ENCODE measurements around the gene ZNF785.
A peak's percentile ranks its signal among the peaks of the same experiment; 100 is the strongest.
"Not testable (repeated sequence)": the region's sequence is repeated elsewhere in the genome, so short reads cannot be mapped to it uniquely, and the experiment has no call there.

ZNF785 gene

DNA sequence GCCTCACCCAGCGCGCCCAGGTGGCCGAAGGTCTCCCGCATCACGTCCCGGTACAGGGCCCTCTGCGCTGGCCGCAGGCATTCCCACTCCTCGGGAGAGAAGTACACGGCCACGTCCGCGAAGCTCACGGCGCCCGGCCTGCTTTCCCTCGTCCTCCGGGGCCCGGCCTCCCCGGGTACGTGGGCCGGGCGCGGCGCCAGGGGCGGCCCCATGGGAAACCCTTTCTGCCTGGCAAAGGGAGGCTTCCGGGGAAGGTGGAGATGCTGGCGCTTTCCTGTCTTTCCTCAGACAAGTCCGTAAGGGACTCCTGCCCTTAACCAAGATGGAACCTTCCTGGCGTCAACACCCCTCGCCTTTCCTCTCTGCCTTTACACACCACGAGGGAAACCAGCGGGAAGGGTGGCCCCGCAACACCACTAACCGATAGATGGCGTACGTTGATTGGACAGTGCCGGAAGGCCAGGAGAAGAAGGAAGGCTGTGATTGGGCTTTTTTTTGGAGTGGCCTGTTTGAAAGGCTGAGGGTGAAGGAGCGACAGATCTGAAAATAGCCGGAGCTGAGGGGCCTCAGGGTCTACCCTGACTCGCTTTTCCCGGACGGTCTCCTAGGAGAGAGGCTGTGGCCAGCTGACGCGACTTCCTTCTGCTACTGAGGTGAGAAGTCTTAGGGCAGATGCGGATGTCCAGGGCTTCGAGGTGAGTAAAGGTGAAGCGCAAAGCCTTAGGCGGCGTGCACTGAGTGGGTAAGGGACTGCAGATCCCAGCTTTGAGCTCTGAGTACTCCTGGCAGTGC lies at the start of gene ZNF785:
TSS of gene ZNF785 (minus strand) at position 298 of the 792 bp plus-strand sequence. CDS start at position 212, 86 bp downstream.
- DNase-seq, result peak; percentile 99

DNA sequence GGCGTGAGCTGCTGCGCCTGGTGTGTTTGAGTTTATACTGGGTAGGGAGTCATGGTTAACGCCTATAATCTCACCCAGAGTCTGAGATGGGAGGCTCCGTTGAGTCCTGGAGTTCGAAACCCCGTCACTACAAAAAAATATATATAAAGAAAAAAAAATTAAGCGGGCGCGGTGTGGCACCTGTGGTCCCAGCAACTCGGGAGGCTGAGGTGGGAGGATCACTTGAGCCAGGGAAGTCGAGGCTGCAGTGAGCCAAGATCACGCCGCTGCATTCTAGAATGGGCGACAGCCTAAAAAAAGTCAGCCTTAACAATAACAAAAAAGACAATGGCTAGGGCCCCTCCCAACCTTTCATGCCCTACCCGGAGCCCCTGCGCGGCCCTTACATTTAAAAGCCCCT lies 48.0 kb upstream of the ZNF785 start:
- no peak for DNase-seq

- not testable (repeated sequence) for DNase-seq
These were observed 47.0 kb upstream of the ZNF785 start for GRCh38 chr16:30632454-30632853.

DNA sequence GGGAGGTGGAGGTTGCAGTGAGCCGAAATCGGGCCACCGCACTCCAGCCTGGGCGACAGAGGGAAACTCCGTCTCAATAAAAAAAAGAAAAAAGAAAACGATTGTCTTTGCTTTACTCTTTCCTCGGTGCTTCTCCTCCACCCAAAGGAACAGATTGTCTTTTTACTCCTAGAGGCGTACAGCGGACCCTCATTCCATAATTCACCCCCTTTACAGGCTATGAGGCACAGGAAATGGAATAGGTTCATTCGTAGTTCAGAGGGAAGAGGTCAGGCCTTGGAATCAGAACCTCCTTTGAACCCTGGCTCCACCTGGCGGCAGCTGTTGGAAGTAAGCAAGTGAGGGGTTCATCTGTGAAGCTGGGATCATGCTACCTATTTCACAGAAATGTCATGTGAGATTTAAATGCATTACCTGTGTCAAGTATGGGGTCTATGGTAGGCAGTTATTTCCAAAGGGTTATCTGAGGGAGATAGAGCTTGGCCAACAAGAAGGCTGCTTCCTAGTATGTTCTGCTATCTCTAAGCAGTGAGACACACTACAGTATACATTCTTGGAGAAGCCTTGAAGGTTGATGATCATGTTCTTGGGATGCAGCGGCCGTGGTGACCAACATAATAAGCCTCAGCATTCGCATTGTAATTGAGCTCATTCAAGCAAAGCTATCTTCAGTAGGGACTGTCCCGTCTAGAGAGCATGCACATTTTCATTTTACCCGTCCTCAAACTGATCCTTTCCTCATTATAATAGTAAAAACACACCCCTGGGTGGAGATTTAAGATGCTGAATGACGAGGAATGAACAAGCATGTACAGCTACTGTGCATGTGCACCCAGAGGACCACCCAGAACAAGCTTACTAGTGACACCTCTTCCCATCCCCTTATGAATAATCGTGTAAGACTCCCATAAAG lies 43.4 kb upstream of the ZNF785 start:
- peak; percentile 92 for DNase-seq

- peak; percentile 47 for DNase-seq
These were observed 40.7 kb upstream of the ZNF785 start for GRCh38 chr16:30626236-30626635.

- peak; percentile 20 for DNase-seq
These were observed 38.2 kb upstream of the ZNF785 start for GRCh38 chr16:30623536-30624283.

DNA sequence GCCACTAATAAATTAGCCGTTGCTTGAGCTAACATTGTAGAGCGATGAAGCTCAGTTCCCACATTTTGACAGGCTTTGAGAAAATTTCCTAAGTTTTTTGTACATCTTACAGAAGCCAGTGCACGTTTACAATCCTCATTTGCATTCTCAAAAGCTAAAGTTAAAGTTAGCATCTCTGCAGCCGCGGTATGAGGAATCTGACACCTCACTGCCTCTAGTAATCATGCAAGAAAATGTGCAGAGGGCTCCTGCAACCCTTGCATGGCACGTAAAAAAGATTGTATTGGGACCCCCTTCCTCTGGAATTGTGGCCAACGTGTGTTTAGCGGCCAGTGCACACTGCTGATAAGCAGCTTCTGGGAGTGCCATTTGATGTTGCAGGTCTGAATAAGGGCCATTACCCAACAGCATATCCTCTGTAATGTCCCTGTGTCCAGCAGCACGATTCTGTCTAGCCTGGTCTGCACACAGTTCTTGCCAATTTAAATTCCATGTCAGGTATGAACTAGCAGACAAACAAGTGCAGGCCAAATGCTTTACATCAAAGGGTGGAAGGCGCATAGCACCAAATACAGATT lies 37.0 kb upstream of the ZNF785 start:
- DNase-seq, result peak; percentile 22

- DNase-seq, result no peak
These were observed 36.3 kb upstream of the ZNF785 start for GRCh38 chr16:30621765-30622164.

GRCh38 chr16:30620169-30620568 lies 34.7 kb upstream of the ZNF785 start:
- DNase-seq, result no peak

GRCh38 chr16:30619638-30620037 lies 34.1 kb upstream of the ZNF785 start:
- DNase-seq, result no peak

GRCh38 chr16:30619202-30619601 lies 33.7 kb upstream of the ZNF785 start:
- DNase-seq, result peak; percentile 38

- peak; percentile 78 for DNase-seq
These were observed 30.0 kb upstream of the ZNF785 start for GRCh38 chr16:30615358-30616091.

GRCh38 chr16:30609926-30610839 lies 24.7 kb upstream of the ZNF785 start, which contains the start of gene ZNF689:
Gene ZNF689, minus strand, starts transcription at chr16:30610389. Its CDS starts 348 bp downstream, at chr16:30610041.
- peak; percentile 98 for DNase-seq

DNA sequence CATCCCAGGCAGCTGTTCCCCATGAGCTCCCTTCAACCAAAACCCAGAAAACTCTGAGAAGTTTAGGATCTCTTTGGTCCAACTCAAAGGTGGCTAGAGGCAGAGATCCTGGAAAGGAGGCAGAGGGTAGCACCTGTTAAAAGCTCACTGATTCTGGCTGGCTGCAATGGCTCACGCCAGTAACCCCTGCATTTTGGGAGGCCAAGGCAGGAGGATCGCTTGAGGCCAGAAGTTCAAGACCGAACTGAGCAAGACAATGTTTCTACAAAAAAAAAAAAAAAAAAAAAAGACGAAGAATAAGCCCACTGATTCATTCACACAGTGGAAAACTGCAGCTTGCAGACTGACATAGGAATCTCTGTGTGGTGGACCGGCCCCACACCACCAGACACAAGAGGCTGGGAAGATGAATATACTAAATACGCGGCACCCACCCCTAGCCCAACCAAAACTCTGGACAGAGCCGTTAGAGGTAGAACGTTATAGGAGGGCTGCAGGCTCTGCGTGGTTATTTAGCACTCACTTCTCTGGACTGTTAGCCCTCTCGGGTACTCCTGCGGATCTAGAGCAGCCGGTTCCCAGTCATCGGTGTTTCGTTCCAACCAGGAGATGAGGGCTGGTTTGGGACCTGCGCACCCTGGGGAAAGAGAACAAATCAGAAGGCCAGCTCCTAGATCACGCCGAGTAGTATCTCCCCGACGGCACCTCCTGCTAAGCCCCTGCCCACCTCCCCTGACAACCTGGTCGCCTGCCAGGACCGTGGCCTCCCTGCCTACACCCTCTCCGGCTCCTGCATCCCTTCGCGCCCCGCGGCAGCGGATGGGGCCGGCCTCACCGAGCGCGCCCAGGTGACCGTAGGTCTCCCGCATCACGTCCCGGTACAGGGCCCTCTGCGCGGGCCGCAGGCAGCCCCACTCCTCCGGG lies 23.8 kb upstream of the ZNF785 start:
- DNase-seq, result peak; percentile 71

DNA sequence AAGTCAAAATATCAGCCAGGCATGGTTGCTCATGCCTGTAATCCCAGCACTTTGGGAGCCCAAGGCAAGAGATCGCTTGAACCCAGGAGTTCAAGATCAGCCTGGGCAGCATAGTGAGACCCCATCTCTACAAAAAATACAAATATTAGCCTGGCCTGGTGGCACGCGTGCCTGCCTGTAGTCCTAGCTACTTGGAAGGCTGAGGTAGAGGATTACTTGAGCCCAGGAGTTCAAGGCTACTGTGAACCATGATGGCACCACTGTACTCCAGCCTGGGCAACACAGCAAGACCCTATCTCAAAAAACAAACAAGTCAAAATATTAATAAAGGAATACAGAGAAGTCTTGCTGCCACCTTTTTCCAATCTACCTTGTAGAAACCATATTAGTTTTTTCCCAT lies 20.5 kb upstream of the ZNF785 start:
- DNase-seq, result no peak

DNA sequence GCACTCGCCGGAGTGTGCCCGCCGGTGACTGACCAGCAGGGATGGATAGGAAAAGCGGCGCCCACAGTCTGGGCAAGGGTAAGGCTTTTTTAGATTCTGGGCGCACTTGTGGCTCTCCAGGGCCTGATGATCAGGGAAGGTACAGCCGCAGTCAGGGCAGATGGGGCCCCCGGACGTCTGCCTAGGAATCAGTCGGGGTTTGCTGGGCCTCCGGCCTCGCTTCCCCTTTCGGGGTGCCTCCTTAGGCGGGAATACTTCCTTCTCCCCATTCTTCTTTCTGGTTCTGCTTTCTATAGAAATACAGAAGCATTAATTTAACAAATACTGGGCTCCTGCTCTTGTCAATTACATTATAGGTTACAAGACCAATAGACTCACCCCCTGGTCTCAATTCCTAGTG lies 19.7 kb upstream of the ZNF785 start:
- no peak for DNase-seq

- no peak for DNase-seq
These were observed 18.9 kb upstream of the ZNF785 start for GRCh38 chr16:30604316-30604947.

DNA sequence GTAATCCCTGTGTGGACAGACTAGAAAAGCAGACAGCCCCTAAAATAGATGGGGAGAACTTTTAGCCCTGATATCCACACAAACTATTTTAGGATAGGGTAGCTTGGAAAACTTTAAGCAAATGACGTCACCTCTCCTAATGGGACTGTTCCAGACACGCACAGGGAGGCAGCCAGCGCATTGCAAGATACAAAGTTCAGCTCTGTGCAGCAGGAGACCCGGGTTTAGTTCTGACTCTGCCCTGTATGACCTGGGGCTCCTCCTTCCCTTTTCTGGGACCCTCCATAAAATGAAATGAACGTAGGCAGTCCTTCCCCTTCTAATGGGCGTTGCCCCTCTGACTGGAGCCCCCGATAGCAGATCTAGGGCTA lies 18.4 kb upstream of the ZNF785 start:
- DNase-seq, result no peak

- DNase-seq, result no peak
These were observed 17.2 kb upstream of the ZNF785 start for GRCh38 chr16:30602616-30603277.
